Gastroesophageal sphincter (tissue), 4 donors: ENCODE results near the gene FMOD. TPM values are rescaled to one million over a fixed set of nuclear protein-coding genes. Genes with fewer than 3 reads are reported as not detected.

Experiments
- ATAC-seq: fragments of 150-250 bp; one replicate; pipeline ENCODE4 v1.9.1; 2016; ENCODE audit warnings: mild to moderate bottlenecking, moderate library complexity
- H3K27ac ChIP-seq, 4 donors: fragments of 200-600 bp; sonication (generic) in 3 of 4; 1 replicate in 3 of 4; 2 replicates in 1 of 4; pipeline ENCODE4 v1.5.1; 2016 to 2019
- H3K27me3 ChIP-seq: fragments of 200-600 bp; sonication (generic); one replicate; pipeline ENCODE4 v1.5.1; 2019
- H3K36me3 ChIP-seq, 2 donors: fragments of 200-600 bp; sonication (generic); one replicate each; pipeline ENCODE4 v1.5.1; 2019; ENCODE audit warnings: control low read depth in 1 of 2
- H3K4me1 ChIP-seq, 3 donors: fragments of 200-600 bp; sonication (generic); 1 replicate in 2 of 3; 2 replicates in 1 of 3; pipeline ENCODE4 v1.5.1; 2016 to 2019; ENCODE audit warnings: control low read depth in 2 of 3
- H3K4me3 ChIP-seq, 2 donors: fragments of 200-600 bp; sonication (generic); one replicate each; pipeline ENCODE4 v1.5.1; 2019; ENCODE audit warnings: mild to moderate bottlenecking in 1 of 2, moderate library complexity in 1 of 2
- H3K9me3 ChIP-seq, 3 donors: fragments of 200-600 bp; sonication (generic); one replicate each; pipeline ENCODE4 v1.5.1; 2017 to 2019; ENCODE audit warnings: control low read depth in 2 of 3
- EP300 ChIP-seq: sonication (generic); formaldehyde crosslinking; IDR thresholded peaks from one replicate; pipeline ENCODE4 v1.6.1; 2017; ENCODE audit warnings: antibody characterized with exemption, mild to moderate bottlenecking
- POLR2A ChIP-seq, 2 donors: fragments of 450-650 bp; IDR thresholded peaks; one replicate each; pipeline ENCODE4 v1.6.1; 2017; ENCODE audit warnings: antibody characterized with exemption in 2 of 2, mild to moderate bottlenecking in 2 of 2, moderate library complexity in 1 of 2
- POLR2AphosphoS5 ChIP-seq: sonication (generic); formaldehyde crosslinking; IDR thresholded peaks from one replicate; pipeline ENCODE4 v1.6.1; 2017; ENCODE audit warnings: antibody characterized with exemption
- WGBS, 2 donors: methylation state at CpG; one replicate each; pipeline ENCODE4 v1.1.5; 2018; ENCODE audit warnings: low coverage in 1 of 2; 5-methylcytosine and 5-hydroxymethylcytosine counted together
- total RNA-seq, 4 donors: library from RNA; depleted of rRNA; stranded (reverse); fragments of >200 nt; gene quantifications; one replicate each; pipeline ENCODE4 v1.1.0, GENCODE V29; 2016
- TF ChIP-seq, protein P1 (sequence below), 4 experiments: fragments of 200-600 bp in 2 of 4; fragments of 450-650 bp in 2 of 4; sonication (generic) in 1 of 4; IDR thresholded peaks; one replicate each; pipeline ENCODE4 v1.5.1; 2017 to 2019; ENCODE audit warnings: antibody characterized with exemption in 4 of 4, mild to moderate bottlenecking in 2 of 4, moderate library complexity in 2 of 4

The FMOD gene
- total RNA-seq, 4 donors from 2014 or later = 19.3 to 53.6 (median 37.9) TPM

DNA sequence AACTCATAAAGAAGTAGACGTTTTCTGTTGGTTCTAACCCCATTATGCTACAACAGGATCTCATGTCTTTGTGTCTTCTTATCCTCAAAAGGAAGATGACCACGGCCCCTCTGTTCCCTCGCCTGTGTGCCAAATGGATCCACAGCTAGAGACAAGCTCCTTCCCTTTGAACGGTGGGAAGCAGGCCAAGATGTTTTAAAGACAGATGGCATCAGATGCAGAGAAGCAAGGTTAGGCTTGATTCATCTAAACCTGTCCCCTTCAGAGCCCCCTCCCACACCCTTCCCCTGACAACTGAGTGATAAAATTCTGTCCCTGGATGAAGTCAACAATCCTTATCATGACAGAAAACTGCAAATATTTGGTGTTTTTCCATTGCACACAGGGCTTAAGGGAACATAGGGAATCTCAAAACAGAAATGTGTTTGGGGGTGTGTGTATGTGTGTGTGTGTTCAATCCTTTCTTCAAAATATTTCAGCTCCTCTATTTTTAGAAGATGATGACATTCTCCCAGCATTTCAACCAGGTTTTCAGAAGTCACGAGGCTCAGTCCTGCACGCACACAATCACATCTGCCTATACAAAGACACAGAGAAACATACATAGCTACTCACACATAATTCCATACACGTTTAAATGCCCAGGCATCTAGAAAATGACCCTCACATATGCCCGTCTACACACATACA lies 27.8 kb upstream of the FMOD start:
- ATAC-seq = peak; percentile 69
- peak overlapping the region in 3 of 4 donors; percentile 49 to 66 (median 53) for H3K27ac ChIP-seq
- no peak overlapping the region for H3K4me3 ChIP-seq
- no peaks in the 10 kb centered on the region for H3K9me3 ChIP-seq
- H3K27me3 ChIP-seq = no peaks in the 10 kb centered on the region
- 35 to 52% methylated on average over 7 to 8 of the region's 8 CpGs for WGBS, 2 donors
- H3K36me3 ChIP-seq = no peaks in the 10 kb centered on the region
- H3K4me1 ChIP-seq = peaks cover 13 to 60% (median 25%) of the 10 kb centered on the region in 3 donors
- TF ChIP-seq, protein P1, sequence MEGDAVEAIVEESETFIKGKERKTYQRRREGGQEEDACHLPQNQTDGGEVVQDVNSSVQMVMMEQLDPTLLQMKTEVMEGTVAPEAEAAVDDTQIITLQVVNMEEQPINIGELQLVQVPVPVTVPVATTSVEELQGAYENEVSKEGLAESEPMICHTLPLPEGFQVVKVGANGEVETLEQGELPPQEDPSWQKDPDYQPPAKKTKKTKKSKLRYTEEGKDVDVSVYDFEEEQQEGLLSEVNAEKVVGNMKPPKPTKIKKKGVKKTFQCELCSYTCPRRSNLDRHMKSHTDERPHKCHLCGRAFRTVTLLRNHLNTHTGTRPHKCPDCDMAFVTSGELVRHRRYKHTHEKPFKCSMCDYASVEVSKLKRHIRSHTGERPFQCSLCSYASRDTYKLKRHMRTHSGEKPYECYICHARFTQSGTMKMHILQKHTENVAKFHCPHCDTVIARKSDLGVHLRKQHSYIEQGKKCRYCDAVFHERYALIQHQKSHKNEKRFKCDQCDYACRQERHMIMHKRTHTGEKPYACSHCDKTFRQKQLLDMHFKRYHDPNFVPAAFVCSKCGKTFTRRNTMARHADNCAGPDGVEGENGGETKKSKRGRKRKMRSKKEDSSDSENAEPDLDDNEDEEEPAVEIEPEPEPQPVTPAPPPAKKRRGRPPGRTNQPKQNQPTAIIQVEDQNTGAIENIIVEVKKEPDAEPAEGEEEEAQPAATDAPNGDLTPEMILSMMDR (IDR thresholded peaks at IDR 0.05) = no peak
- TF ChIP-seq EP300 (no peak), POLR2A (IDR thresholded peaks at IDR 0.05) (no peak), POLR2AphosphoS5 (no peak)

DNA sequence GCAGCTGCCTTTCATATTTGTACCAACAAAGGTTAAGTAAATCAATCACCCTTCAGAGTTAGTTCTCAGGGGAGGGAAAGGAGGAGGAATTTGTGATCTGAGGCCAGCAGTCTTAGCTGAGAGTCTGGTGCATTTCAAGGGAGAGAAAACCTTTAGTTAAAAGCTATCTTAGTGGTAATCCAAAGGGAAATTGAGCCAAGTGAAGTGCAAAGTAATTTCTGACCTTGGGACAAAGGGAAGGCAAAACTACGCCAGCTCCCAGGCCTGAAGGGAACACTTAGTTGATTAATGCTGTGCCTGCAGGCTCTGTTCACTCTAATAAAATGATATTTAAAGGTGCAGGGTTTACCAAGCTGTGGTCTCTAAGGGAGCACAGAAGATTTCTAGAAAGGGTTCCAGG lies 23.1 kb upstream of the FMOD start:
- WGBS, 2 donors = 13 to 17% methylated on average over 1 of the region's 1 CpG
- Histone ChIP-seq H3K4me1 (peaks cover 8 to 32% (median 10%) of the 10 kb centered on the region in 3 donors), H3K4me3 (no peak overlapping the region), H3K9me3 (no peaks in the 10 kb centered on the region), H3K27me3 (no peaks in the 10 kb centered on the region), H3K36me3 (no peaks in the 10 kb centered on the region), H3K27ac (peak overlapping the region in 3 of 4 donors; percentile 41 to 70 (median 51))
- TF ChIP-seq EP300 = no peak
- TF ChIP-seq POLR2AphosphoS5 = no peak
- TF ChIP-seq, protein P1 (IDR thresholded peaks at IDR 0.05) = no peak
- TF ChIP-seq POLR2A (IDR thresholded peaks at IDR 0.05) = no peak
- ATAC-seq = no peak

DNA sequence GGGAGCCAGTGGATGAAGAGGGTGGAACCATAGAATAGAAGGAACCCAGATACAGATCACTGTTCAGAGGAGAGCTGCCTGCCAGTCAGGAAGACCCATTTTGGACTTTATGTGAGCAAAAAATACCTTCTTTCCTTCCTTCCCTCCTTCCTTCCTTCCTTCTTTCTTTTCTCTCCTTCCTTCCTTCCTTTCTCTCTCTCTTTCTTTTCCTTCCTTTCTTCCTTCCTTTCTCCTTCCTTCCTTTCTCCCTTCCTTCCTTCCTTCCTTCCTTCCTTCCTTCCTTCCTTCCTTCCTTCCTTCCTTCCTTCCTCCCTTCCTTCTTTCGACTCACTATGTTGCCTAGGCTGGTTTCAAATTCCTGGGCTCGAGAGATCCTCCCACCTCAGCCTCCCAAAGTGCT lies 22.1 kb upstream of the FMOD start:
- no peak for ATAC-seq
- Histone ChIP-seq H3K27me3 (no peaks in the 10 kb centered on the region), H3K4me3 (no peak overlapping the region), H3K9me3 (no peaks in the 10 kb centered on the region), H3K4me1 (peaks cover 5 to 30% (median 14%) of the 10 kb centered on the region in 3 donors), H3K27ac (peak overlapping the region in 1 of 4 donors; percentile 70), H3K36me3 (no peaks in the 10 kb centered on the region)
- TF ChIP-seq, protein P1 (IDR thresholded peaks at IDR 0.05) = no peak
- TF ChIP-seq POLR2A (IDR thresholded peaks at IDR 0.05) (no peak), POLR2AphosphoS5 (no peak), EP300 (no peak)
- 75% methylated on average over 2 of the region's 2 CpGs; no CpG with 5 or more reads in 1 of the 2 donors for WGBS, 2 donors

DNA sequence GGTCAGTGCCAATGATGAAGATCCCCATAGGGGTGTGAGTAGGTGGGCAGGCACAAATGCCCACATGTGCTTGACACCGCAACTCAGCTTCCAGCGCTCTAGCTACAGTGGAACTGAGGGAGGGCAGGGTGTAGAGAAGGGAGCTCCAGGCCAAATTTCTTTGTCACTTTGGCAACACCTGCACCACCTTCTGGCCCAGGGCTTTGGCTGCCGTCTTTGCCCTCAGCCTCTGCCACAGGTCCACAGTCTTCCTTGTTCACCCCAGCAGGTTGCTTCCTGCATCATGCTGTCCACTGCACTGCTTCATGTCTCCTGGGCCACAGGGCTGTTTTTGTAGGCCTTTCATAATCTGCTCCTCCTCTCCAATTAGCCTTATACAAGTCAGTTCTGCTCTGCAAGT lies 20.4 kb upstream of the FMOD start:
- TF ChIP-seq, protein P1 (IDR thresholded peaks at IDR 0.05) = no peak
- no peak for TF ChIP-seq EP300
- TF ChIP-seq POLR2AphosphoS5 = no peak
- no peak for TF ChIP-seq POLR2A (IDR thresholded peaks at IDR 0.05)
- peaks cover 5 to 30% (median 14%) of the 10 kb centered on the region in 3 donors for H3K4me1 ChIP-seq
- H3K27me3 ChIP-seq = no peaks in the 10 kb centered on the region
- H3K27ac ChIP-seq = no peak overlapping the region
- no peaks in the 10 kb centered on the region for H3K36me3 ChIP-seq
- ATAC-seq = no peak
- no peaks in the 10 kb centered on the region for H3K9me3 ChIP-seq
- no peak overlapping the region for H3K4me3 ChIP-seq
- WGBS, 2 donors = 100% methylated on average over 1 of the region's 3 CpGs

DNA sequence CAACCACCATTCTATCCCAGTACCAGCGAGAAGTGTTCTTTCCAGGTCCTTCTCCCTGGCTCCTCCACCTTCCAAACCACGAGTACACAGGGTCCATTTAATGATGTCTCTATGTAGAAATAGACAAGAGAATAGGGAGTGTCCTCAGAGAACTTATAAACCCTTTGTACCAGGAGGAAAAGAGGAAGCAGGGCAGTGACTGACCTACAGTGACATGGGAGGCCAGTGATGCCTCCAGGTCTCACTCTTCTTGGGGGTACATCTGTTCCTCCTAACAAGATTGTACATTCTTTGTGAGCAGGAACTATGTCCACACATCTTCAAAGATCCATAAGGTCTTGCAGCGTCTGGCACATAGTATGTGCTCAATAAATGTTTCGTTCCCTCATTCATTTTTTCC lies 18.7 kb upstream of the FMOD start:
- Histone ChIP-seq H3K27ac (peak overlapping the region in 3 of 4 donors; percentile 43 to 64 (median 57)), H3K27me3 (no peaks in the 10 kb centered on the region), H3K4me1 (peaks cover 5 to 25% (median 13%) of the 10 kb centered on the region in 3 donors), H3K36me3 (no peaks in the 10 kb centered on the region), H3K4me3 (no peak overlapping the region), H3K9me3 (no peaks in the 10 kb centered on the region)
- 95% methylated on average over 3 to 4 of the region's 4 CpGs for WGBS, 2 donors
- TF ChIP-seq EP300 = no peak
- TF ChIP-seq POLR2AphosphoS5 = no peak
- TF ChIP-seq, protein P1 (IDR thresholded peaks at IDR 0.05) = no peak
- no peak for TF ChIP-seq POLR2A (IDR thresholded peaks at IDR 0.05)
- no peak for ATAC-seq
